AML-193 (cell line): ENCODE measurements around the gene CDH4.
"Not testable (repeated sequence)": the region's sequence is repeated elsewhere in the genome, so short reads cannot be mapped to it uniquely, and the experiment has no call there.

Experiments used
- DNase-seq, 2 experiments: peaks; one replicate each; lab custom pipeline; 2025; lab: John Stamatoyannopoulos, UW

Gene CDH4

GRCh38 chr20:61387204-61387953 is 135.3 kb downstream of the CDH4 start:
- DNase-seq: no peak

GRCh38 chr20:61387954-61388348 is 135.9 kb downstream of the CDH4 start:
- no peak for DNase-seq

GRCh38 chr20:61389077-61389476 is 137.0 kb downstream of the CDH4 start:
- DNase-seq: no peak

- DNase-seq: no peak
Observed at GRCh38 chr20:61391185-61391584, 139.1 kb downstream of the CDH4 start.

- no peak for DNase-seq
Observed at GRCh38 chr20:61391812-61392520, 139.9 kb downstream of the CDH4 start.

- DNase-seq: no peak
Observed at GRCh38 chr20:61394088-61394799, 142.2 kb downstream of the CDH4 start.

- DNase-seq: no peak
Observed at GRCh38 chr20:61396262-61396848, 144.3 kb downstream of the CDH4 start.

GRCh38 chr20:61397146-61397545 is 145.1 kb downstream of the CDH4 start:
- DNase-seq: no peak

GRCh38 chr20:61397790-61398189 is 145.7 kb downstream of the CDH4 start:
- no peak for DNase-seq

GRCh38 chr20:61399433-61399832 is 147.4 kb downstream of the CDH4 start:
- DNase-seq: no peak

GRCh38 chr20:61400499-61400898 is 148.4 kb downstream of the CDH4 start:
- no peak for DNase-seq

GRCh38 chr20:61404303-61404702 is 152.2 kb downstream of the CDH4 start:
- DNase-seq: no peak

- DNase-seq: no peak
Observed at GRCh38 chr20:61405007-61405406, 152.9 kb downstream of the CDH4 start.

GRCh38 chr20:61406773-61407172 is 154.7 kb downstream of the CDH4 start:
- not testable (repeated sequence) for DNase-seq

GRCh38 chr20:61407561-61407960 is 155.5 kb downstream of the CDH4 start:
- DNase-seq: no peak

GRCh38 chr20:61408951-61409740 is 157.1 kb downstream of the CDH4 start:
- DNase-seq: no peak

- no peak for DNase-seq
Observed at GRCh38 chr20:61411743-61412142, 159.7 kb downstream of the CDH4 start.

- DNase-seq: no peak
Observed at GRCh38 chr20:61413752-61414151, 161.7 kb downstream of the CDH4 start.

- DNase-seq: no peak
Observed at GRCh38 chr20:61414455-61414991, 162.5 kb downstream of the CDH4 start.

- DNase-seq: no peak
Observed at GRCh38 chr20:61416546-61416945, 164.5 kb downstream of the CDH4 start.

GRCh38 chr20:61417221-61417941 is 165.3 kb downstream of the CDH4 start:
- no peak for DNase-seq
